ENCODE measurements around the gene MAP3K4.

DNA sequence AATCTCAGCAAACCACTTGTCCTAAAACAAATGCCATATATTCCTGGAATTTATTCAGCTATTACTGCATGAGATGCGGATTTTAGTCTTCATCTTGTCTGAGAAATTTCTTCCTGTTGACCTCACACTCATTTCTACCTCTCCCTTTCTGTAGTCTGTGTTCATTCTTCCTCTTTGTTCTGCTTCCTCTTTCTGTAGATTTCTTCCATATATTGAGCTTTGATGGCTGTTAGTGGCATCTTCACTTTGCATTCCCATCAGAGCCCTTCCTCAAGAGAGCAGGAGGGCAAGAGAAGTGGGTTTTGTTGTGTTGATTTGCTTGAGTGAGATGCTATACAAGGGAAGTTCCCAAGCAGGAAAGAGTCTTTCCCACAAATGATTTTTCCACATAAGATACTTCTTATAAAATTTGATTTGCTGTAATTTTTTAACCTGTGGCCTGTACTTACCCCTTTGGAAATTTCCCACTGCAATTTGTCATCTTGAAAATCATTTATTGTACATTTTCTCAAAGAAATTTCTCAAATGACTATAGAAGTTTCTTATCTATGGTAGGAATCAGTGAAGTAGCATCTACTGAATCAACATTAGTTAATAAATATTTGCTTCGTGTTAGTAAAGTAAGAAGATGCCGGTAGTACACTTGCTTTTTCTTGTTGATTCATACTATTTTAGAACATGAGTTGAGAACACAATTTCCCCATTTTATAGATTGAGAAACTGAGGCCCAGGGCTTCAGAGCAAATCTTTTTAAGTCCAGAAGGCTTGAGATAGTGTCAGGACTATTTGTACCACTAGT lies 43.8 kb downstream of the MAP3K4 start:
- TF ChIP-seq, protein P1, sequence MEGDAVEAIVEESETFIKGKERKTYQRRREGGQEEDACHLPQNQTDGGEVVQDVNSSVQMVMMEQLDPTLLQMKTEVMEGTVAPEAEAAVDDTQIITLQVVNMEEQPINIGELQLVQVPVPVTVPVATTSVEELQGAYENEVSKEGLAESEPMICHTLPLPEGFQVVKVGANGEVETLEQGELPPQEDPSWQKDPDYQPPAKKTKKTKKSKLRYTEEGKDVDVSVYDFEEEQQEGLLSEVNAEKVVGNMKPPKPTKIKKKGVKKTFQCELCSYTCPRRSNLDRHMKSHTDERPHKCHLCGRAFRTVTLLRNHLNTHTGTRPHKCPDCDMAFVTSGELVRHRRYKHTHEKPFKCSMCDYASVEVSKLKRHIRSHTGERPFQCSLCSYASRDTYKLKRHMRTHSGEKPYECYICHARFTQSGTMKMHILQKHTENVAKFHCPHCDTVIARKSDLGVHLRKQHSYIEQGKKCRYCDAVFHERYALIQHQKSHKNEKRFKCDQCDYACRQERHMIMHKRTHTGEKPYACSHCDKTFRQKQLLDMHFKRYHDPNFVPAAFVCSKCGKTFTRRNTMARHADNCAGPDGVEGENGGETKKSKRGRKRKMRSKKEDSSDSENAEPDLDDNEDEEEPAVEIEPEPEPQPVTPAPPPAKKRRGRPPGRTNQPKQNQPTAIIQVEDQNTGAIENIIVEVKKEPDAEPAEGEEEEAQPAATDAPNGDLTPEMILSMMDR (IDR thresholded peaks at IDR 0.05; ENCODE audit: borderline replicate concordance, extremely low read depth, low read length, poor library complexity, severe bottlenecking) = no peak
- TF ChIP-seq EZH2 (IDR thresholded peaks at IDR 0.05; ENCODE audit: borderline replicate concordance, low read depth, low read length, severe bottlenecking) = no peak

All from DND-41 (cell line).